ENCODE results near the gene IRF4.

IRF4 gene

DNA sequence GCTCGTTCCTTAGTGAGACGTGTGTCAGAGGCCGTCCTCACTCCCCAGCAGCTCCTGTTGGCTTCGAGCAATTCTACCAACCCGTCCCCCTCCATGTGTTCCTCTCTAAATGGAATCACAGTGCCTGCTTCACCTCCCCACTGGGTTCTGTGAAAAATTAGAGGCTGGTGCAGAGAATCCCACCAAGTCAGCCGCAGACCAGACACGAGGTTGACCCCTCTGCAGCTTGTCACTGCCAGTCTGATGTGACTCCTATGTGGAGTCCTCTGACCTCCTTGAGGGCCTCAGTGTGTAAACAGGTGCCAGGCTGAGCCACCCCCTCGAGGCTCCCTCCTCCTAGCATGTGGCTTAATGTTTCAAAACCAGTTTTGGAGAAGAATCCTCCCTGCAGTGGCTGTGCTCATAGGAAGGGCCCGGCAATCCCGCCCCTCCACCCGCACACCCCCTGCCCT lies 12.6 kb upstream of the IRF4 start:
- TF ChIP-seq CEBPB (IDR thresholded peaks at IDR 0.05) (no peak), EGR1 (IDR thresholded peaks at IDR 0.05) (no peak), RAD21 (IDR thresholded peaks at IDR 0.05; ENCODE audit: low read depth) (no peak), TEAD4 (IDR thresholded peaks at IDR 0.05) (no peak), EP300 (IDR thresholded peaks at IDR 0.05; ENCODE audit: borderline replicate concordance) (no peak)
- TF ChIP-seq, protein P1, sequence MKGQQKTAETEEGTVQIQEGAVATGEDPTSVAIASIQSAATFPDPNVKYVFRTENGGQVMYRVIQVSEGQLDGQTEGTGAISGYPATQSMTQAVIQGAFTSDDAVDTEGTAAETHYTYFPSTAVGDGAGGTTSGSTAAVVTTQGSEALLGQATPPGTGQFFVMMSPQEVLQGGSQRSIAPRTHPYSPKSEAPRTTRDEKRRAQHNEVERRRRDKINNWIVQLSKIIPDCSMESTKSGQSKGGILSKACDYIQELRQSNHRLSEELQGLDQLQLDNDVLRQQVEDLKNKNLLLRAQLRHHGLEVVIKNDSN (IDR thresholded peaks at IDR 0.05) = no peak

- TF ChIP-seq YY1 (IDR thresholded peaks at IDR 0.05; ENCODE audit: low read depth) = no peak
- no peak for TF ChIP-seq EGR1 (IDR thresholded peaks at IDR 0.05)
- no peak for TF ChIP-seq CEBPB (IDR thresholded peaks at IDR 0.05)
- no peak for TF ChIP-seq TAF1 (IDR thresholded peaks at IDR 0.05; ENCODE audit: low read depth)
- TF ChIP-seq RAD21 (IDR thresholded peaks at IDR 0.05; ENCODE audit: low read depth) = no peak
- no peak for TF ChIP-seq ZBTB7A (IDR thresholded peaks at IDR 0.05; ENCODE audit: low read depth)
- TF ChIP-seq NFIC (IDR thresholded peaks at IDR 0.05) = no peak
- TF ChIP-seq, protein P1 (IDR thresholded peaks at IDR 0.05) = no peak
- TF ChIP-seq EP300 (IDR thresholded peaks at IDR 0.05; ENCODE audit: borderline replicate concordance) = no peak
- TF ChIP-seq CREB1 (IDR thresholded peaks at IDR 0.05; ENCODE audit: low read depth) = no peak
- no peak for TF ChIP-seq TEAD4 (IDR thresholded peaks at IDR 0.05)
- TF ChIP-seq FOXM1 (IDR thresholded peaks at IDR 0.05; ENCODE audit: borderline replicate concordance, low read depth) = no peak
- no peak for TF ChIP-seq TCF12 (IDR thresholded peaks at IDR 0.05; ENCODE audit: low read depth)
- TF ChIP-seq, protein P2, sequence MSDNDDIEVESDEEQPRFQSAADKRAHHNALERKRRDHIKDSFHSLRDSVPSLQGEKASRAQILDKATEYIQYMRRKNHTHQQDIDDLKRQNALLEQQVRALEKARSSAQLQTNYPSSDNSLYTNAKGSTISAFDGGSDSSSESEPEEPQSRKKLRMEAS (IDR thresholded peaks at IDR 0.05) = no peak
- TF ChIP-seq, protein P3, sequence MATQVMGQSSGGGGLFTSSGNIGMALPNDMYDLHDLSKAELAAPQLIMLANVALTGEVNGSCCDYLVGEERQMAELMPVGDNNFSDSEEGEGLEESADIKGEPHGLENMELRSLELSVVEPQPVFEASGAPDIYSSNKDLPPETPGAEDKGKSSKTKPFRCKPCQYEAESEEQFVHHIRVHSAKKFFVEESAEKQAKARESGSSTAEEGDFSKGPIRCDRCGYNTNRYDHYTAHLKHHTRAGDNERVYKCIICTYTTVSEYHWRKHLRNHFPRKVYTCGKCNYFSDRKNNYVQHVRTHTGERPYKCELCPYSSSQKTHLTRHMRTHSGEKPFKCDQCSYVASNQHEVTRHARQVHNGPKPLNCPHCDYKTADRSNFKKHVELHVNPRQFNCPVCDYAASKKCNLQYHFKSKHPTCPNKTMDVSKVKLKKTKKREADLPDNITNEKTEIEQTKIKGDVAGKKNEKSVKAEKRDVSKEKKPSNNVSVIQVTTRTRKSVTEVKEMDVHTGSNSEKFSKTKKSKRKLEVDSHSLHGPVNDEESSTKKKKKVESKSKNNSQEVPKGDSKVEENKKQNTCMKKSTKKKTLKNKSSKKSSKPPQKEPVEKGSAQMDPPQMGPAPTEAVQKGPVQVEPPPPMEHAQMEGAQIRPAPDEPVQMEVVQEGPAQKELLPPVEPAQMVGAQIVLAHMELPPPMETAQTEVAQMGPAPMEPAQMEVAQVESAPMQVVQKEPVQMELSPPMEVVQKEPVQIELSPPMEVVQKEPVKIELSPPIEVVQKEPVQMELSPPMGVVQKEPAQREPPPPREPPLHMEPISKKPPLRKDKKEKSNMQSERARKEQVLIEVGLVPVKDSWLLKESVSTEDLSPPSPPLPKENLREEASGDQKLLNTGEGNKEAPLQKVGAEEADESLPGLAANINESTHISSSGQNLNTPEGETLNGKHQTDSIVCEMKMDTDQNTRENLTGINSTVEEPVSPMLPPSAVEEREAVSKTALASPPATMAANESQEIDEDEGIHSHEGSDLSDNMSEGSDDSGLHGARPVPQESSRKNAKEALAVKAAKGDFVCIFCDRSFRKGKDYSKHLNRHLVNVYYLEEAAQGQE (IDR thresholded peaks at IDR 0.05; ENCODE audit: low read depth) = no peak
Measured at GRCh38 chr6:379410-380181, 12.0 kb upstream of the IRF4 start.

DNA sequence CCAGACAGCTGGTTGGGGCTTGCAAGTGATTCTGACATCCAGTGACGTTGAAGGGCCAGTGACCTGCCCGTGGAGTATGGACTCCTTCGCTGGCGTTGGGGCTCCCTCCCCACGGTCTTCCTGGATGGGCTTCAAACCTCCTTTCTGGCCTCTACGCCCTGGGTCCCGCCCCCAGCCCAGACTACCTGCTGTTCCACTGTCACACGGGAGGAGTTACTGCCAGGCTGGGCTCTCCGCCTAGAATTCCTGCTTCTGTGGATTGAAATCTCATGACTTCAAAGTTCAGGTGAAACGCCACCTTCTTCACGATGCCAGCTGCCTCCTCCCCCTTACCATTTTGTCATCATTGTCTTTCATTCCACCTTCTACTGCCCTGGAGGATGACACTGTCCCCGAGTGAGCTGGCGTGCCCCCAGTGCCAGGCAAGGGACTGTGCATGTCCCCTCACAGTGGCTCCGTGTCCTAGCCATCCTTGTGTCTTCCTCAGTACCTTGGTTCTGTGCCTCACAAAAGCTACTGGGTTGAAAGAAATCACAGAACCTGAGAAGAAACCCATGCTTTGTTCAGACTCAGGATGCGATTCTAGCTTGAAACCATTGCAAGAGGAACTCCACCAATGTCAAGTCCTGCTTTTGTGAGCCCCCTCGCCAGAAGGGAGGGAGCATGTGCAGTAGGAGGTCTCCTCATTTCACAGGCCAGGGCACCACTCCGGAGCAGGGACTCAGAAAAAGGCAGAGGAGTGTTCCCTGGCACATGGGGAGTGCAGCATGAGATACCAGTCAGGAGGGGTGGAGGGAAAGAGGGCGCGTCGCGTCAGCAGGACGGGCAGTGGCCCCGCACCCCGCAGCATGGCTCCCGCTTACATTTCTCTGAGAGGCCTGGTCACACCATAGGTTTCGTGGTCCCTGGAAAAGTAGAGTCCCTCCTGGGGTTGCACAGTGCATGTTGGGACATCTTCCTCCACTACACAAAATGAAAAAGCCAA lies 11.0 kb upstream of the IRF4 start:
- TF ChIP-seq EP300 (IDR thresholded peaks at IDR 0.05; ENCODE audit: borderline replicate concordance) (no peak), FOXM1 (IDR thresholded peaks at IDR 0.05; ENCODE audit: borderline replicate concordance, low read depth) (no peak), TCF12 (IDR thresholded peaks at IDR 0.05; ENCODE audit: low read depth) (no peak), ZBTB7A (IDR thresholded peaks at IDR 0.05; ENCODE audit: low read depth) (no peak), TEAD4 (IDR thresholded peaks at IDR 0.05) (no peak), RAD21 (IDR thresholded peaks at IDR 0.05; ENCODE audit: low read depth) (no peak)

DNA sequence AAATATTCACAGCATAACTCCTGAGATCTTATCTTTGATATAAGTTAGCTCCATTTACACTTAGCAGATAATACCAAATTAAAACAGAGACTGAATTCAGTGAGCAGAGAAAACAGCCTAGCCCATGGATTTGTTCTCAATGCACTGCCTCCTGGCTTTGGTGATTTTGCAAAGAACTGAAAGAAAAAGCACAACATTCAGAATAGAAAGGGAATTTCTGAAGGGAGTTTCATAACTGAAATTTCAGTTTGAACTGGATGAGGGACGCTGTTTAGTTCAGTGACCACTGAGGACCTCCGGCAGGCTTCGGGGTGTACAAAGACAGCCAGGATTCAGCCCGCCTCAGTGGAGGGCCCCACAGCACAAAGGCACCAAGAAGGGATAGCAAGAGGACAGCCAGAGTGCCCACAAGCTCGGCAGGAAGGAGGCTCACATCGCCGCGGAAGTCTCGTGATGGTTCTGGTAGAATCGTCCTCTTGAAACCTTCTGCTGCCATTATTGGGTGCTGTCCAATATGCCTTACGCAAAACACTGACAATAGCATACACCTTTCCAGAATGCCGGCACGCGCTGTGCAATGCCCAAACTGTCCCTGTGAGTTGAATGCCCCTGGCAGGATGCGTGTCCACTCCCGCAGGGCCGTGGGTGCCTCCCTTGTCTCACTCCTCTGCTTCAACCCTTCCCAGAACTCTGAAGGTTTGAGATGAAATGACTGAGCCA lies 9.7 kb upstream of the IRF4 start:
- no peak for TF ChIP-seq TCF12 (IDR thresholded peaks at IDR 0.05; ENCODE audit: low read depth)
- no peak for TF ChIP-seq TEAD4 (IDR thresholded peaks at IDR 0.05)
- TF ChIP-seq, protein P3 (IDR thresholded peaks at IDR 0.05; ENCODE audit: low read depth) = no peak
- no peak for TF ChIP-seq NFIC (IDR thresholded peaks at IDR 0.05)
- TF ChIP-seq CEBPB (IDR thresholded peaks at IDR 0.05) = no peak
- TF ChIP-seq FOXM1 (IDR thresholded peaks at IDR 0.05; ENCODE audit: borderline replicate concordance, low read depth) = no peak
- TF ChIP-seq, protein P1 (IDR thresholded peaks at IDR 0.05) = no peak
- TF ChIP-seq YY1 (IDR thresholded peaks at IDR 0.05; ENCODE audit: low read depth) = no peak
- TF ChIP-seq, protein P2 (IDR thresholded peaks at IDR 0.05) = no peak
- TF ChIP-seq TAF1 (IDR thresholded peaks at IDR 0.05; ENCODE audit: low read depth) = no peak
- TF ChIP-seq EP300 (IDR thresholded peaks at IDR 0.05; ENCODE audit: borderline replicate concordance) = no peak
- TF ChIP-seq RAD21 (IDR thresholded peaks at IDR 0.05; ENCODE audit: low read depth) = no peak
- no peak for TF ChIP-seq EGR1 (IDR thresholded peaks at IDR 0.05)
- TF ChIP-seq ZBTB7A (IDR thresholded peaks at IDR 0.05; ENCODE audit: low read depth) = no peak
- TF ChIP-seq CREB1 (IDR thresholded peaks at IDR 0.05; ENCODE audit: low read depth) = no peak
